Measurements from ENCODE around the gene MICAL2.

- TF ChIP-seq USF1 (IDR thresholded peaks at IDR 0.05), result no peak
- TF ChIP-seq RAD21 (IDR thresholded peaks at IDR 0.05; ENCODE audit: low read depth), result no peak
- TF ChIP-seq EP300 (IDR thresholded peaks at IDR 0.05; ENCODE audit: borderline replicate concordance), result no peak
Measured at GRCh38 chr11:12139144-12139881, 28.9 kb downstream of the MICAL2 start.

Measured in Ishikawa (cell line).